HepG2 (cell line): ENCODE measurements around the gene CA5B. TPM values are rescaled to one million over a fixed set of nuclear protein-coding genes. Genes with fewer than 3 reads are reported as not detected.

ENCODE experiments used
- ATF4 ChIP-seq, 2 experiments: fragments of 450-650 bp in 1 of 2; sonication (generic) in 1 of 2; formaldehyde crosslinking; IDR thresholded peaks; 2 replicates each; pipeline versions ENCODE4 v1.5.0 to v1.8.0; 2020 to 2022; ENCODE audit warnings: mild to moderate bottlenecking in 1 of 2, missing genetic modification reagents in 1 of 2
- CHD4 ChIP-seq: fragments of 200-600 bp; sonication (generic); IDR thresholded peaks from 2 replicates; pipeline ENCODE4 v1.7.0; 2017; ENCODE audit warnings: mild to moderate bottlenecking, low read length, borderline replicate concordance
- FOSL1 ChIP-seq: sonication (generic); formaldehyde crosslinking; IDR thresholded peaks from 2 replicates; pipeline ENCODE4 v1.9.0; 2021; ENCODE audit warnings: missing genetic modification reagents, borderline replicate concordance
- HMGXB4 ChIP-seq, 2 experiments: sonication (generic) in 1 of 2; formaldehyde crosslinking in 1 of 2; IDR thresholded peaks; 2 replicates each; pipeline versions ENCODE4 v1.4.0 to v1.6.1; 2018 to 2020; ENCODE audit warnings: missing genetic modification reagents in 2 of 2, borderline replicate concordance in 1 of 2, low read depth in 1 of 2, mild to moderate bottlenecking in 1 of 2, missing biosample characterization in 1 of 2
- MIXL1 ChIP-seq: IDR thresholded peaks from 2 replicates; pipeline ENCODE4 v1.6.1; 2016
- MLX ChIP-seq: IDR thresholded peaks from 2 replicates; pipeline ENCODE4 v1.6.1; 2016
- RAD51 ChIP-seq: fragments of 450-650 bp; IDR thresholded peaks from 2 replicates; pipeline ENCODE4 v1.6.1; 2016; ENCODE audit warnings: borderline replicate concordance
- RARG ChIP-seq: sonication (generic); formaldehyde crosslinking; IDR thresholded peaks from 2 replicates; pipeline ENCODE4 v1.4.0; 2020; ENCODE audit warnings: low read depth, mild to moderate bottlenecking, missing genetic modification reagents
- SKIL ChIP-seq: sonication (generic); formaldehyde crosslinking; IDR thresholded peaks from 2 replicates; pipeline ENCODE4 v1.8.0; 2022; ENCODE audit warnings: missing genetic modification reagents, mild to moderate bottlenecking, moderate library complexity, borderline replicate concordance
- SRY ChIP-seq: sonication (generic); formaldehyde crosslinking; IDR thresholded peaks from 2 replicates; pipeline ENCODE4 v1.8.0; 2022; ENCODE audit warnings: mild to moderate bottlenecking, missing genetic modification reagents
- WIZ ChIP-seq: sonication (generic); formaldehyde crosslinking; IDR thresholded peaks from 2 replicates; pipeline ENCODE4 v1.5.1; 2020; ENCODE audit warnings: mild to moderate bottlenecking, missing genetic modification reagents
- ZEB1 ChIP-seq: IDR thresholded peaks from 2 replicates; pipeline ENCODE4 v1.6.1; 2012; ENCODE audit warnings: mild to moderate bottlenecking, low read depth, inconsistent platforms; ENCODE audit not compliant: insufficient replicate concordance
- ZFYVE20 ChIP-seq: sonication (generic); formaldehyde crosslinking; IDR thresholded peaks from 2 replicates; pipeline ENCODE4 v1.8.0; 2023; ENCODE audit warnings: low read depth, mild to moderate bottlenecking, moderate library complexity, missing genetic modification reagents, borderline replicate concordance
- ZGPAT ChIP-seq: IDR thresholded peaks from 2 replicates; pipeline ENCODE4 v1.6.1; 2016; ENCODE audit warnings: mild to moderate bottlenecking
- ZNF282 ChIP-seq: fragments of 450-650 bp; IDR thresholded peaks from 2 replicates; pipeline ENCODE4 v1.6.1; 2018; ENCODE audit not compliant: partially characterized antibody
- ZNF317 ChIP-seq: sonication (generic); formaldehyde crosslinking; IDR thresholded peaks from 2 replicates; pipeline ENCODE4 v1.5.0; 2020; ENCODE audit warnings: mild to moderate bottlenecking, missing genetic modification reagents
- ZNF503 ChIP-seq: sonication (generic); formaldehyde crosslinking; IDR thresholded peaks from 2 replicates; pipeline ENCODE4 v1.4.0; 2020; ENCODE audit warnings: missing genetic modification reagents
- ZNF615 ChIP-seq: sonication (generic); formaldehyde crosslinking; IDR thresholded peaks from 2 replicates; pipeline ENCODE4 v1.5.0; 2020; ENCODE audit warnings: mild to moderate bottlenecking, missing genetic modification reagents, borderline replicate concordance
- ZNF7 ChIP-seq: IDR thresholded peaks from 2 replicates; pipeline ENCODE4 v1.6.1; 2016; ENCODE audit warnings: missing biosample characterization, missing genetic modification reagents
- polyA plus RNA-seq, 8 experiments: library from polyadenylated mRNA; depleted of rRNA in 3 of 8; stranded (reverse) in 7 of 8; unstranded in 1 of 8; fragments of >200 nt; fragmentation: Illumina TruSeq in 4 of 8; extraction: Trizol in 4 of 8; gene quantifications; 2 replicates each; pipeline versions ENCODE4 v1.2.1 to v1.2.3, GENCODE V29; 2011 to 2016; ENCODE audit warnings: low read depth in 4 of 8, missing spikeins in 1 of 8, mixed read lengths in 1 of 8; ENCODE audit not compliant: insufficient read depth in 1 of 8
- total RNA-seq, 5 experiments: library from RNA; depleted of rRNA; stranded (reverse); fragments of >200 nt; fragmentation: Illumina TruSeq; extraction: Trizol; gene quantifications; 2 replicates each; pipeline ENCODE4 v1.2.3, GENCODE V29; 2016; ENCODE audit warnings: low read depth in 1 of 5

Gene CA5B
- total and polyA plus RNA-seq, 2 of the 13 experiments (the other 11 are each of a cell fraction or from before 2014, with no cell fraction given): 1.7 to 2.2 TPM

DNA sequence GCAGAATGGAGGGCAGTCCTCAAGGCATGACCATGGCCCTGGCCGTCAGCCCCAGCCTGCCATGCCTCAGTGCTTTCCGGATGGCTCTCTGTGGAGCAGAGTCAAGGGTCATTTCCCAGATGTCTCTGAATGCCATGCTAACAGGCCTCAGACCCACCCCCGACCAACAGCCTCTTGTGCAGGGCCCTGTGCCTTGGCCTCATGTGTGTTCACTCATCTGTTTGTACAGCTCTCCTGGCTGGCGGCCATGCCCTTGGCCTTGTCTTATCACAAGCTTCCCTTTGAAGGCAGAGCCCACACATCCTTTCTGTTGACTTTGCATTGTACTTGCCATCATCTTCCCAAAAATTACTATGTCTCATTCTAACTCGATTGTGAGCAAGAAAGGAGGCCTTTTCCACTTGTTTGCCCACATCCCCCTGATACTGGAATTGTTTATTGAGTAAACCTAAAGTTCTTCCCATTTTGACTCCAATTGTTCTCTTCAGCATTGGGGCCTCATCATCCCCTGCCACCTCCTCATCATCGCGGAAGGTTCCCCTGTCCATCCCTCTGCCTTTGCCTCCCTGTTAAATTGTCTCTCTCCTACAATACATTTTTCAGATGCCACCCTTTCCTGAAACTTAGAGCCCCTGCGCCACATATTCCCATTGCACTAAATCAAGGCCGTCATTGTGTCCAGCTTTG is 6.3 kb downstream of the CA5B start (continued):
- TF ChIP-seq SKIL (CRISPR knock-in tag): peak; percentile 92
- no peak for TF ChIP-seq ZNF615 (CRISPR knock-in tag)
- no peak for TF ChIP-seq ZNF317
- no peak for TF ChIP-seq ZNF503 (CRISPR knock-in tag)
- peak in 1 of 2 experiments; percentile 58; a peak in 1 of 4 replicates for TF ChIP-seq HMGXB4 (CRISPR knock-in tag; IDR thresholded peaks at IDR 0.05; ENCODE audit: borderline replicate concordance in 1 of 2, low read depth in 1 of 2)
- TF ChIP-seq ZGPAT (CRISPR knock-in tag): peak; percentile 80
- no peak for TF ChIP-seq WIZ (CRISPR knock-in tag)
- TF ChIP-seq ZEB1: no peak
- no peak for TF ChIP-seq FOSL1 (CRISPR knock-in tag)
- TF ChIP-seq CHD4: no peak
- no peak for TF ChIP-seq ATF4 (CRISPR knock-in tag; IDR thresholded peaks at IDR 0.05)
- no peak for TF ChIP-seq ZNF7 (CRISPR knock-in tag)
- TF ChIP-seq ZNF282: no peak
- TF ChIP-seq MIXL1 (CRISPR knock-in tag): no peak
- no peak for TF ChIP-seq ZFYVE20
- no peak for TF ChIP-seq SRY (CRISPR knock-in tag)
- 0 out of 2 replicates have a peak, but pooled peaks have one; percentile 23 for TF ChIP-seq MLX
- no peak for TF ChIP-seq RAD51
- TF ChIP-seq RARG (CRISPR knock-in tag): no peak
